GM12878 (cell line): ENCODE measurements around the gene DHX34. TPM values are rescaled to one million over a fixed set of nuclear protein-coding genes. Genes with fewer than 3 reads are reported as not detected.

Source experiments
- ATAC-seq: fragments of 200-7000 bp; cut with Tn5 transposase; 3 replicates; pipeline ENCODE4 v1.9.1; 2020; ENCODE audit warnings: mild to moderate bottlenecking, moderate library complexity
- BruUV-seq: library from RNA; stranded (reverse); fragments of 400-500 nt; replicated peaks from 2 replicates; lab custom pipeline; 2021; lab: Mats Ljungman, UMichigan
- CTCF ChIA-PET: fragments of 300-600 bp; sonication (Branson Sonifier 250); formaldehyde crosslinking; extraction: SDS; loops from one replicate; lab custom pipeline; 2021; ENCODE audit warnings: inconsistent platforms; lab: Yijun Ruan, JAX
- POLR2A ChIA-PET: fragments of 350-600 bp; formaldehyde crosslinking; extraction: SDS; loops from one replicate; lab custom pipeline; 2021; ENCODE audit warnings: inconsistent platforms; lab: Charles Lee
- RAD21 ChIA-PET: fragments of 300-600 bp; sonication (Branson Sonifier 250); formaldehyde crosslinking; loops from one replicate; lab custom pipeline; 2023; ENCODE audit warnings: antibody characterized with exemption; ENCODE audit not compliant: unreplicated experiment; lab: Charles Lee
- SMC1A ChIA-PET: fragments of 300-600 bp; sonication (Branson Sonifier 250); formaldehyde crosslinking; loops from one replicate; lab custom pipeline; 2023; ENCODE audit not compliant: unreplicated experiment, uncharacterized antibody; lab: Charles Lee
- DNase-seq: peaks from one replicate; pipeline ENCODE4 v3.0.0-alpha.2; 2011; ENCODE audit warnings: low read depth, low spot score
- FAIRE-seq: peaks from 3 replicates; lab custom pipeline; 2011; peaks lifted over from hg19 to GRCh38; lab: Jason Lieb, UNC
- H2AFZ ChIP-seq: 2 replicates; pipeline ENCODE4 v1.6.0; 2011; ENCODE audit warnings: low read depth, low read length, control low read depth; ENCODE audit not compliant: control insufficient read depth
- H3K27ac ChIP-seq: 2 replicates; pipeline ENCODE4 v1.5.1; 2011; ENCODE audit warnings: control low read depth; ENCODE audit not compliant: control insufficient read depth, insufficient read depth
- H3K27me3 ChIP-seq, 2 experiments: replicated peaks in 1 of 2; 2 replicates each; pipeline versions ENCODE4 v1.6.0 to v1.6.1; 2011; ENCODE audit warnings: low read length in 1 of 2; ENCODE audit not compliant: control insufficient read depth in 2 of 2, insufficient read depth in 2 of 2
- H3K36me3 ChIP-seq, 2 experiments: 2 replicates each; pipeline ENCODE4 v1.5.1; 2011; ENCODE audit warnings: low read length in 1 of 2; ENCODE audit not compliant: control insufficient read depth in 2 of 2, insufficient read depth in 2 of 2
- H3K4me1 ChIP-seq: 2 replicates; pipeline ENCODE4 v1.6.1; 2011; ENCODE audit warnings: mild to moderate bottlenecking, low read length, moderate library complexity, mixed read lengths; ENCODE audit not compliant: control insufficient read depth, insufficient read depth
- H3K4me2 ChIP-seq: 2 replicates; pipeline ENCODE4 v1.6.0; 2011; ENCODE audit warnings: control low read depth; ENCODE audit not compliant: control insufficient read depth, insufficient read depth
- H3K4me3 ChIP-seq: fragments of 200-600 bp; sonication (generic); 2 replicates; pipeline ENCODE4 v1.5.1; 2016
- H3K79me2 ChIP-seq: 2 replicates; pipeline ENCODE4 v1.6.0; 2011; ENCODE audit warnings: low read length; ENCODE audit not compliant: control insufficient read depth, insufficient read depth
- H3K9ac ChIP-seq: 2 replicates; pipeline ENCODE4 v1.8.0; 2011; ENCODE audit warnings: low read length, control low read depth, mixed read lengths; ENCODE audit not compliant: control insufficient read depth, insufficient read depth
- H3K9me3 ChIP-seq: replicated peaks from 3 replicates; pipeline ENCODE4 v1.5.1; 2011; ENCODE audit warnings: mild to moderate bottlenecking, low read length; ENCODE audit not compliant: control insufficient read depth, insufficient read depth
- H4K20me1 ChIP-seq: 2 replicates; pipeline ENCODE4 v1.6.0; 2011; ENCODE audit not compliant: control insufficient read depth, insufficient read depth
- IKZF1 ChIP-seq: fragments of 450-650 bp; conservative IDR thresholded peaks from 2 replicates; pipeline ENCODE4 v1.6.1; 2017; ENCODE audit warnings: antibody characterized with exemption, mild to moderate bottlenecking
- MEF2B ChIP-seq: fragments of 450-650 bp; IDR thresholded peaks from 2 replicates; pipeline ENCODE4 v1.6.1; 2018; ENCODE audit warnings: mild to moderate bottlenecking, moderate library complexity; ENCODE audit not compliant: partially characterized antibody, poor library complexity, severe bottlenecking
- NFIC ChIP-seq: IDR thresholded peaks from 2 replicates; pipeline ENCODE4 v1.6.1; 2012; ENCODE audit warnings: low read depth, mild to moderate bottlenecking, inconsistent platforms, low read length, moderate library complexity
- SRF ChIP-seq, 2 experiments: IDR thresholded peaks; 2 replicates each; pipeline ENCODE4 v1.6.1; 2011; ENCODE audit warnings: low read depth in 2 of 2, low read length in 2 of 2, mild to moderate bottlenecking in 1 of 2, moderate library complexity in 1 of 2
- ZNF207 ChIP-seq: fragments of 450-650 bp; IDR thresholded peaks from 2 replicates; pipeline ENCODE4 v1.6.1; 2014; ENCODE audit warnings: antibody characterized with exemption, mild to moderate bottlenecking, borderline replicate concordance
- WGBS: methylation state at CpG from one replicate; pipeline ENCODE4 v1.1.6; 2016; ENCODE audit warnings: low lambda C conversion rate; ENCODE audit not compliant: insufficient replicate concordance, insufficient coverage; ENCODE audit errors: missing lambda C conversion rate; 5-methylcytosine and 5-hydroxymethylcytosine counted together
- in situ Hi-C: fragments of 300-500 bp; cut with MboI; formaldehyde crosslinking; loops from 9 replicates; pipeline ENCODE4 v1.14.3; 2018; ENCODE audit warnings: mixed read lengths
- intact Hi-C: fragments of 100-400 bp; cut with micrococcal nuclease; formaldehyde crosslinking; loops from one replicate; pipeline ENCODE4 v1.14.2; 2022; ENCODE audit not compliant: unreplicated experiment
- polyA plus RNA-seq, 11 experiments: library from polyadenylated mRNA; depleted of rRNA in 4 of 11; unstranded in 6 of 11; stranded (reverse) in 5 of 11; fragments of >200 nt; fragmentation: Nextera tagmentation in 4 of 11; fragmentation: Illumina TruSeq in 1 of 11; extraction: Ambion mirVana in 4 of 11; extraction: Trizol in 1 of 11; gene quantifications; 1 replicate in 1 of 11; 2 replicates in 10 of 11; pipeline versions ENCODE4 v1.2.1 to v1.2.3, GENCODE V29; 2011 to 2016; ENCODE audit warnings: inconsistent platforms in 2 of 11, missing spikeins in 2 of 11, low read depth in 1 of 11
- total RNA-seq, 4 experiments: library from RNA; depleted of rRNA in 3 of 4; stranded (reverse); fragments of >200 nt in 3 of 4; fragmentation: Illumina TruSeq in 1 of 4; extraction: Trizol in 1 of 4; gene quantifications; 2 replicates each; pipeline versions ENCODE4 v1.2.1 to v1.2.3, GENCODE V29; 2013 to 2021

The DHX34 gene
- total and polyA plus RNA-seq, 10 of the 15 experiments (the other 5 are each of a cell fraction or from before 2014, with no cell fraction given): 0.19 to 16.9 (median 10.5) TPM

DNA sequence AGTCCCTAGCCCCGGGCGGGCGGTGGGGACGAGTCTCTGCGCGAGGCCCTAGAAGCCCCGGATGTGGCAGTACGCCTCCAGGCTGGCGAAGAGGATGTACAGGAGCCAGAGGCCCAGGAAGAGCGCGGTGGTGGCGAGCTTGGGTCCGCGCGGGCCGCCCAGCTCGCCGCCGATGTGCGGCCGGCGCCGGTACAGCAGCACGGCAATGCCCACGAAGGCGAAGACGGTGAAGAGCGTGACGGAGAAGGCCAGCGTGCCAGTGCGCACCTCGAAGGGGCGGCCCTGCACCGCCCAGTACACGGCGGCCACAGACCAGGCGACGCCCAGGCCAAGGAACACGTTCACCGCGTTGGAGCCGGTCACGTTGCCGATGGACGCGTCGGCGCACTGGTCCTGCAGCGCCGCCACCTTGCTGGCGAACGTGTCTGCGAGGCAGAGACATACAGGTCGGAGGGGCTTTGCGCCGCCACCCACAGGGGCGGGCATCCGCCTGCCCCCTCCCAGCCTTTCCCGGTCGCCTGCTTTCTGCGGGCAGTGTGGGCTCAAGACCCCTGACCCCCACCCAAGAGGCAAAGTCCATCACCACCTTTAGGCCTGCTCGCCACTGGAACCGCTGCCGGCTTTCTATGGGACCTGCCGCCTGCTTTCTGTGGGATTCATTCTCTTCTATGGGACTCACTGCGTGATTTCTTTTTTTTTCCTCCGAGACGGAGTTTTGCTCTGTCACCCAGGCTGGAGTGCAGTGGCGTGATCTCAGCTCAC lies 81.1 kb downstream of the DHX34 start:
- no peak overlapping the region for H3K4me3 ChIP-seq
- RAD21 ChIA-PET: interaction anchor here (2.4 kb wide), 1 partner anchor 133 kb away, joined by 19 read pairs; no protein-coding TSS in a partner anchor
- H3K79me2 ChIP-seq: no peaks in the 10 kb centered on the region
- FAIRE-seq (no peak), ATAC-seq (no peak), DNase-seq (no peak)
- H3K36me3 ChIP-seq: no peaks in the 10 kb centered on the region
- CTCF ChIA-PET: no interaction called here
- POLR2A ChIA-PET: interaction anchor here (0.6 kb wide), 1 partner anchor 62 kb away, joined by 3 read pairs; no protein-coding TSS in a partner anchor
- peaks cover 9% of the 10 kb centered on the region for H3K4me1 ChIP-seq
- peaks cover 2 to 13% of the 10 kb centered on the region in 2 experiments; a peak in 3 of 4 replicates for H3K27me3 ChIP-seq
- intact Hi-C loops (no loop called here), in situ Hi-C loops (no loop called here)
- WGBS: 26% methylated on average over 69 of the region's 69 CpGs
- no peak overlapping the region for H2AFZ ChIP-seq
- H3K9me3 ChIP-seq: no peaks in the 10 kb centered on the region
- no peak overlapping the region for H3K4me2 ChIP-seq
- H3K9ac ChIP-seq: no peak overlapping the region
- SMC1A ChIA-PET: no interaction called here
- BruUV-seq: no TSS peak
- TF ChIP-seq MEF2B (no peak), IKZF1 (no peak), SRF (IDR thresholded peaks at IDR 0.05; ENCODE audit: low read depth in 2 of 2, low read length in 2 of 2) (no peak), ZNF207 (no peak)
- H4K20me1 ChIP-seq: no peaks in the 10 kb centered on the region
- no peak overlapping the region for H3K27ac ChIP-seq

DNA sequence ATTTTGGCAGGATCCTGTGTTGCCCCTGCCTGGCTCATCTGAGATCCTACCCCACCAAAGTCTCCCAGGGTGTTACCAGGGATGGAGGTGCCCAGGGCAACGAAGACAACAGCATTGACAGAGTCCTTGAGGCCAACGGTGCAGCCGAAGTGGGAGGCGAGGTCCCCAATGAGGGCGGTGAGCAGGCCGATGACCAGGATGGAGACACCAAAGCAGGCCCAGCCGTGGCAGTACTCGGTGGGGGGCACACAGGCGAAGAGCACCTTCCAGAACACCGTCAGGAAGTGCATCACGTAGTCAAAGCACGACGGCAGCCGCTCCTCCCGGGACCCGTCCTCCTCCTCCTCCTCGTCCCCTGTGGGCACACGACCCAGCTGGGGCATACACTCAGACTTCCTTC lies 83.0 kb downstream of the DHX34 start:
- ATAC-seq (no peak), DNase-seq (no peak), FAIRE-seq (no peak)
- no peaks in the 10 kb centered on the region for H3K79me2 ChIP-seq
- WGBS: 52% methylated on average over 18 of the region's 18 CpGs
- in situ Hi-C loops (no loop called here), intact Hi-C loops (no loop called here)
- H3K4me2 ChIP-seq: no peak overlapping the region
- RAD21 ChIA-PET: interaction anchor here (1.4 kb wide), 1 partner anchor 278 kb away, joined by 3 read pairs; no protein-coding TSS in a partner anchor
- H3K27ac ChIP-seq: no peak overlapping the region
- CTCF ChIA-PET: interaction anchor here (0.7 to 9.9 kb wide), 8 partner anchors 9 to 281 kb away, joined by 3 to 163 read pairs (median 4); partner anchors contain the start of genes EHD2, KPTN and NAPA
- POLR2A ChIA-PET: no interaction called here
- H3K9ac ChIP-seq: no peak overlapping the region
- SMC1A ChIA-PET: interaction anchor here (1.3 to 1.8 kb wide), 4 partner anchors 118 to 315 kb away, joined by 3 to 9 read pairs (median 4); no protein-coding TSS in a partner anchor
- peaks cover 2 to 13% of the 10 kb centered on the region in 2 experiments; a peak in 3 of 4 replicates for H3K27me3 ChIP-seq
- H3K36me3 ChIP-seq: no peaks in the 10 kb centered on the region
- no peaks in the 10 kb centered on the region for H4K20me1 ChIP-seq
- no peak for TF ChIP-seq NFIC
- H3K9me3 ChIP-seq: no peaks in the 10 kb centered on the region
- BruUV-seq: no TSS peak
- no peak overlapping the region for H2AFZ ChIP-seq
- H3K4me3 ChIP-seq: no peak overlapping the region
- H3K4me1 ChIP-seq: peaks cover 9% of the 10 kb centered on the region

Other genes starting within 250 kb of the DHX34 start
Only the 7 nearest of the 12 such genes appear.
- 14.0 and 15.2 TPM in 2 replicates for gene BBC3, start 118.1 kb upstream of the DHX34 start, total RNA-seq (2014; rRNA removed)
- 6.2 and 6.5 TPM in 2 replicates for gene BBC3, start 118.1 kb upstream of the DHX34 start, total RNA-seq (2014; rRNA removed; fragmentation: Illumina TruSeq; extraction: Trizol)
- 17.9 and 18.1 TPM in 2 replicates for gene BBC3, start 118.1 kb upstream of the DHX34 start, total RNA-seq (2021)
- gene BBC3, start 118.1 kb upstream of the DHX34 start, polyA plus RNA-seq (2011; rRNA removed): 5.2 and 7.6 TPM in 2 replicates
- gene BBC3, start 118.1 kb upstream of the DHX34 start, polyA plus RNA-seq (2014; fragmentation: Illumina TruSeq; extraction: Trizol): 0.24 and 2.2 TPM in 2 replicates
- under 1 TPM; 0.10 to 0.27 TPM for gene BBC3, start 118.1 kb upstream of the DHX34 start, polyA plus RNA-seq (2014; fragmentation: Nextera tagmentation; extraction: Ambion mirVana)
- gene BBC3, start 118.1 kb upstream of the DHX34 start, polyA plus RNA-seq (2014; rRNA removed): 17.2 and 21.2 TPM in 2 replicates
- gene BBC3, start 118.1 kb upstream of the DHX34 start, polyA plus RNA-seq (2016; fragmentation: Nextera tagmentation; extraction: Ambion mirVana): 1 to 10 TPM; 7.5 to 7.8 TPM
- 6.4 and 7.1 TPM in 2 replicates for gene CCDC9, start 92.8 kb upstream of the DHX34 start, total RNA-seq (2014; rRNA removed)
- gene CCDC9, start 92.8 kb upstream of the DHX34 start, total RNA-seq (2014; rRNA removed; fragmentation: Illumina TruSeq; extraction: Trizol): 2.9 and 4.9 TPM in 2 replicates
- gene CCDC9, start 92.8 kb upstream of the DHX34 start, total RNA-seq (2021): 16.7 and 17.5 TPM in 2 replicates
- 3.3 and 3.9 TPM in 2 replicates for gene CCDC9, start 92.8 kb upstream of the DHX34 start, polyA plus RNA-seq (2011; rRNA removed)
- 1.7 and 7.7 TPM in 2 replicates for gene CCDC9, start 92.8 kb upstream of the DHX34 start, polyA plus RNA-seq (2014; fragmentation: Illumina TruSeq; extraction: Trizol)
- under 1 TPM in 1 of 2 experiments, not detected in 1; 0.18 TPM for gene CCDC9, start 92.8 kb upstream of the DHX34 start, polyA plus RNA-seq (2014; fragmentation: Nextera tagmentation; extraction: Ambion mirVana)
- 10.1 and 13.2 TPM in 2 replicates for gene CCDC9, start 92.8 kb upstream of the DHX34 start, polyA plus RNA-seq (2014; rRNA removed)
- 1 to 10 TPM; 6.9 to 9.1 TPM for gene CCDC9, start 92.8 kb upstream of the DHX34 start, polyA plus RNA-seq (2016; fragmentation: Nextera tagmentation; extraction: Ambion mirVana)
- gene INAFM1, start 74.4 kb upstream of the DHX34 start, total RNA-seq (2014; rRNA removed): 2.0 and 2.1 TPM in 2 replicates
- gene INAFM1, start 74.4 kb upstream of the DHX34 start, total RNA-seq (2014; rRNA removed; fragmentation: Illumina TruSeq; extraction: Trizol): 0.51 and 0.63 TPM in 2 replicates
- 6.1 and 6.8 TPM in 2 replicates for gene INAFM1, start 74.4 kb upstream of the DHX34 start, total RNA-seq (2021)
- gene INAFM1, start 74.4 kb upstream of the DHX34 start, polyA plus RNA-seq (2011; rRNA removed): 0.40 and 0.86 TPM in 2 replicates
- 0.30 and 0.57 TPM in 2 replicates for gene INAFM1, start 74.4 kb upstream of the DHX34 start, polyA plus RNA-seq (2014; fragmentation: Illumina TruSeq; extraction: Trizol)
- under 1 TPM in 1 of 2 experiments, not detected in 1; 0.58 TPM for gene INAFM1, start 74.4 kb upstream of the DHX34 start, polyA plus RNA-seq (2014; fragmentation: Nextera tagmentation; extraction: Ambion mirVana)
- 4.5 and 4.8 TPM in 2 replicates for gene INAFM1, start 74.4 kb upstream of the DHX34 start, polyA plus RNA-seq (2014; rRNA removed)
- gene INAFM1, start 74.4 kb upstream of the DHX34 start, polyA plus RNA-seq (2016; fragmentation: Nextera tagmentation; extraction: Ambion mirVana): 1 to 10 TPM; 1.1 to 1.4 TPM
- 0.05 and 0.17 TPM in 2 replicates for gene C5AR1, start 39.5 kb upstream of the DHX34 start, total RNA-seq (2014; rRNA removed)
- 0.04 and 0.09 TPM in 2 replicates for gene C5AR1, start 39.5 kb upstream of the DHX34 start, total RNA-seq (2014; rRNA removed; fragmentation: Illumina TruSeq; extraction: Trizol)
- gene C5AR1, start 39.5 kb upstream of the DHX34 start, total RNA-seq (2021): 0.13 and 0.26 TPM in 2 replicates
- 0.40 and 1.5 TPM in 2 replicates for gene C5AR1, start 39.5 kb upstream of the DHX34 start, polyA plus RNA-seq (2011; rRNA removed)
- gene C5AR1, start 39.5 kb upstream of the DHX34 start, polyA plus RNA-seq (2014; fragmentation: Illumina TruSeq; extraction: Trizol): 0.15 TPM in 1 of 2 replicates, not detected in the other
- under 1 TPM; 0.07 to 0.19 TPM for gene C5AR1, start 39.5 kb upstream of the DHX34 start, polyA plus RNA-seq (2014; fragmentation: Nextera tagmentation; extraction: Ambion mirVana)
- gene C5AR1, start 39.5 kb upstream of the DHX34 start, polyA plus RNA-seq (2014; rRNA removed): 0.06 and 0.15 TPM in 2 replicates
- gene C5AR1, start 39.5 kb upstream of the DHX34 start, polyA plus RNA-seq (2016; fragmentation: Nextera tagmentation; extraction: Ambion mirVana): under 1 TPM; 0.27 to 0.29 TPM
- 0.11 TPM in 1 of 2 replicates, not detected in the other for gene C5AR2, start 17.1 kb upstream of the DHX34 start, total RNA-seq (2014; rRNA removed)
- not detected in 2 replicates for gene C5AR2, start 17.1 kb upstream of the DHX34 start, total RNA-seq (2014; rRNA removed; fragmentation: Illumina TruSeq; extraction: Trizol)
- not detected in 2 replicates for gene C5AR2, start 17.1 kb upstream of the DHX34 start, total RNA-seq (2021)
- 0.01 TPM in 1 of 2 replicates, not detected in the other for gene C5AR2, start 17.1 kb upstream of the DHX34 start, polyA plus RNA-seq (2011; rRNA removed)
- gene C5AR2, start 17.1 kb upstream of the DHX34 start, polyA plus RNA-seq (2014; fragmentation: Illumina TruSeq; extraction: Trizol): not detected in 2 replicates
- gene C5AR2, start 17.1 kb upstream of the DHX34 start, polyA plus RNA-seq (2014; fragmentation: Nextera tagmentation; extraction: Ambion mirVana): not detected
- gene C5AR2, start 17.1 kb upstream of the DHX34 start, polyA plus RNA-seq (2014; rRNA removed): not detected in 2 replicates
- not detected for gene C5AR2, start 17.1 kb upstream of the DHX34 start, polyA plus RNA-seq (2016; fragmentation: Nextera tagmentation; extraction: Ambion mirVana)
- not detected in 2 replicates for gene MEIS3, start 70.2 kb downstream of the DHX34 start, total RNA-seq (2014; rRNA removed)
- not detected in 2 replicates for gene MEIS3, start 70.2 kb downstream of the DHX34 start, total RNA-seq (2014; rRNA removed; fragmentation: Illumina TruSeq; extraction: Trizol)
- 0.21 TPM in 1 of 2 replicates, not detected in the other for gene MEIS3, start 70.2 kb downstream of the DHX34 start, total RNA-seq (2021)
- gene MEIS3, start 70.2 kb downstream of the DHX34 start, polyA plus RNA-seq (2011; rRNA removed): 0.05 TPM in 1 of 2 replicates, not detected in the other
- not detected in 2 replicates for gene MEIS3, start 70.2 kb downstream of the DHX34 start, polyA plus RNA-seq (2014; fragmentation: Illumina TruSeq; extraction: Trizol)
- not detected for gene MEIS3, start 70.2 kb downstream of the DHX34 start, polyA plus RNA-seq (2014; fragmentation: Nextera tagmentation; extraction: Ambion mirVana)
- not detected in 2 replicates for gene MEIS3, start 70.2 kb downstream of the DHX34 start, polyA plus RNA-seq (2014; rRNA removed)
- under 1 TPM in 1 of 2 experiments, not detected in 1; 0.23 TPM for gene MEIS3, start 70.2 kb downstream of the DHX34 start, polyA plus RNA-seq (2016; fragmentation: Nextera tagmentation; extraction: Ambion mirVana)
- not detected in 2 replicates for gene SLC8A2, start 122.6 kb downstream of the DHX34 start, total RNA-seq (2014; rRNA removed)
- not detected in 2 replicates for gene SLC8A2, start 122.6 kb downstream of the DHX34 start, total RNA-seq (2014; rRNA removed; fragmentation: Illumina TruSeq; extraction: Trizol)
- gene SLC8A2, start 122.6 kb downstream of the DHX34 start, total RNA-seq (2021): not detected in 2 replicates
- not detected in 2 replicates for gene SLC8A2, start 122.6 kb downstream of the DHX34 start, polyA plus RNA-seq (2011; rRNA removed)
- gene SLC8A2, start 122.6 kb downstream of the DHX34 start, polyA plus RNA-seq (2014; fragmentation: Illumina TruSeq; extraction: Trizol): not detected in 2 replicates
- not detected for gene SLC8A2, start 122.6 kb downstream of the DHX34 start, polyA plus RNA-seq (2014; fragmentation: Nextera tagmentation; extraction: Ambion mirVana)
- not detected in 2 replicates for gene SLC8A2, start 122.6 kb downstream of the DHX34 start, polyA plus RNA-seq (2014; rRNA removed)
- gene SLC8A2, start 122.6 kb downstream of the DHX34 start, polyA plus RNA-seq (2016; fragmentation: Nextera tagmentation; extraction: Ambion mirVana): not detected